ENCODE measurements around the gene TEK.

The TEK gene

DNA sequence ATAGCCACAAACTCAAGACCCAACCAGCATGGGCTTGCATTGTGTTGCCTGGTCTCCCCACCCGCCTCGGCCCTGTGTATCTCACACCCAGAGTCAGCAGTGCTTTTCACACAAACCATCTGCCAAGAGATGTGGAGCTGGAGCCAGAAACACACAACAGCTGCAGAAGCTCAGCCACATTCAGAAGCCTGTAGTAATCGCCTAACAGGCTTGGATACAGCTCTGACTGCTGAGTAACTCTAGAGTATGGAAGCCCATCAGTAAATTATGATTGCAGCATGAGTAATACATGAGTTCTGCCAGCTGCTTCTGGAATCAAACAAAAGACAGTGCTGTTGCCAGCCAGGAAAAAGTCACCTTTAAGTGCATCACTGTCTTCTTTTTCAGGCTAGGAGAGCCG is 16.0 kb downstream of the TEK start:
- no peak for DNase-seq

DNA sequence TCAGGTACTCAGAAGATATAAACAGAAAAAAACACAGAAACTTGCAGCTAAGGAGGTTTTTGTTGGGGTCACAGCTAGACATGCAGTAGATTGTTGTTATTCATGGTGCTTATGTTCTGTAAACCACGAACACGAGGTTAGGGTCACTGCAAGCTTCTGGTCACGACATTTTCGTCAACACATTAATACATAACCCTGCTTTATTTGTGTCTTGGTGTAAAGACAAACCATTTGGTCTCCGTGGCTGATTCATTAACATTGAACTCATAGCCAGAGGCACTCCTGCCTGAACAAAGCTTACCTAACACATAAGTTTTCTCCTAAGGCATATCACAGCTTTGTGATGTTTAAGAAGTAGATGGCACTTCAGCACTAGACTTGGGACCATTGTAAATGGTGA is 16.9 kb downstream of the TEK start:
- no peak for DNase-seq

DNA sequence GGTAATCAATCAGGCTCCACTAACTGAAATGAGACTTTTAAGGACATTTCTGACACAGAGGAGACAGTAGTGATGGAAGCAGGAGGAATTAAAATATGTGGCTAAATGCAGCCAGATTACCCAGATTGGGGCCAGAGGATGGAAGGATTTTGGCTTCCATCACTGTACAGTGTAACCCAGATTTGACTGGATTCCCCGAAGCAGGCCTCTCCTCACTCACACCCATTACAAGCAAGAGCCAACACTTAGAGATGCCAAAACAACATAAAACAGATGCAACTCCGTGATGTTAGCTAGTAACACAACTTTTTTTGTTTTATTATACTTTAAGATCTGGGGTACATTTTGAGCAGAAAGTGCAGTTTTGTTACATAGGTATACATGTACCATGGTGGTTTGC is 17.6 kb downstream of the TEK start:
- no peak for DNase-seq

DNA sequence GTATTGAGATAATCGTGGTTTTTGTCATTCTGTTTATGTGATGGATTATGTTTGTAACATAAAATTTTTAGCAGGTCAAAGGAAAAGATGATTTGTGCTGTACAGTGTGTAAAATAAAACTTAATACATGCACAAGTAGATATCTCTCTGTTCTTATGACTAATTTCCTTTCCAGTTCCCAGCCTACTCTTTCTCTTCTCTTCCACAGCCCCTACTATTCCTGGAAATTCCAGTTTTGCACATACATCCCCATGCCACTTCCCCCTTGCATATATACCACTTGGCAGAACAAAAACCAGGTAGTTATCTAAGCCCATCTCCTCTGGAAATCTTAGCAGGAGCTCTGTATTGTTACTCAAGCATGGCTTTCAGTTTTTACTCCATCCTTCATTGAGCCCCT is 20.2 kb downstream of the TEK start:
- no peak for DNase-seq

DNA sequence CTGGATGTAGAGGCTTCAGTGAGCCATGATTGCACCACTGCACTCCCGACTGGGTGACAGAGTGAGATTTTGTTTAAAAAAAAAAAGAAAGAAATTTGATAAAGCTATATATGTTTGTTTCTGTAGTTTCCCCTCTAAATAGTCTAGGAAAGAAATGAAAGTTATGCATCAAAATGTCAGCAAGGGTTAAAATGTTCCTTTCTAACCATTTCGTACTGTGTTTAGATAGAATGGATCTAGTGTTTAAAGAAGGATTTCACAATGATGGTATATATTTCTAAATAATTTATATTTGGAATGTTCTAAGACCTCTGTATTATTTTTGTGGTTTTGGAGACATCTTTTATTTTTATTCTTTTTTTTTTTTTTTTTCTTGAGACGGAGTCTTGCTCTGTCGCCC is 22.7 kb downstream of the TEK start:
- DNase-seq = no peak

DNA sequence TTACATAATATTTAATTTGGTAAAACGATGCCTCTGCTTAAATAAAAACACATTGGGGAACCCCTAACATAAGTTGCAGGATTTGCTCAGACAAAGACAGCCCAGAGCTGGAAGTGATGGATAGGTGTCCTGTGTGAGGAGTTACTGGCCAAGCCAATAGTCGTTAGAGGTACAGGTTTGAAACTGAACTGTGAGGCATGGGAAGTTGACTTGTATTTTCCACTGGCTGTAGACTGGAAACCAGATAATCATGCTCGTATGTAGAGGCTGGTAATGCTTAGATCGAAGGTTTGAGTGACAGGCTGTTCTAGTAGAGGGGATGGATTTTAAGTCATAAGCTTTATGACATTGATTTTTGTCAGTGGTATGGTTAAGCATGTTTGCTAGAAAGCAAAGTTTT is 24.8 kb downstream of the TEK start:
- no peak for DNase-seq

DNA sequence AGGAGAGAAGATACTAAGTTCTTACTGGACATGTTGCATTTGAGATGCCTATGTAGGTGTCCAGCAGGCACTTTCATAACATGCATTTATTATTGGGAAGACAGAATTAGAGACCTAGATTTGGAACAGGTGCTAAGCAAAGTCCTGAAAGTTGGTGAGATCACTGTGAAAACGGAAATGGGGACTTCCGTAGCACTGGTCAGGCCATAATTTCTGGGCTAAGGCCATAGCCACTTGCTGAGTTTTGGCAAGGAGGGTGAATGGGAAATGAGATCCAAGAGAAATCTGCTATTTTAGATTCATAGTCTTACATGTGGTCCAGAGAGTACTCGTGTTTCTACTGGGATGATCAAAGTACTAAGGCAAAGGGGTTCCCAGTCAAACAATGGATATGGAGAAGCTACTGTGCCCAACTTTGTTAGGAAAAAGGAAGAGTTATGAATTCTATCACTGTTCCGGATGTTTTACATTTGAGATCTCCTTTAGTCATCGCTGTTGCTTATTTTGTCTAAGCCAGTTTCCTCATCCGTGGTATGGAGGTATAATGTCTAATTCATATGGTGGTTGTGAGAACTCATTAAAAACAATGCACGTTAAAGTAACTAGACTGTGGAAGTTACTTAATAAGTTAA is 33.4 kb downstream of the TEK start:
- DNase-seq = no peak

DNA sequence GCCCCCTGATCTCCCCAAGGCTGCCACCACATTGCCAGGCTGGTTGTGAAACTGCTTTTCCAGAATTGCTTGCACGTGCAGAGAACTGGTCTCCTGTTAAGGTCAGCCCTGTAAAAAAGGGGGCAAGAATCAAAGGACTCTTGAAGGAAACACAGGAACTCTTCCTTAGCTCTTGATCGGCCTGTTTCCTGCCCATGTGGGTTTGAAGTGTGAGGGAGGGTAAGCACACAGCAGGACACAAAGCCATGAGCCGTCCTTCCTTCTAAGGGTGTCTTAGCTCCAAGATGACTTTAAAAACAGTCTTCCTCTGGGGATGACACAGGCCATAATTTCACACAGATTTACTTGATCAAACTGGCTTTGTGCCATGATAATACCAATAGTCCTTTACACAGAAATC is 36.1 kb downstream of the TEK start:
- DNase-seq = no peak

DNA sequence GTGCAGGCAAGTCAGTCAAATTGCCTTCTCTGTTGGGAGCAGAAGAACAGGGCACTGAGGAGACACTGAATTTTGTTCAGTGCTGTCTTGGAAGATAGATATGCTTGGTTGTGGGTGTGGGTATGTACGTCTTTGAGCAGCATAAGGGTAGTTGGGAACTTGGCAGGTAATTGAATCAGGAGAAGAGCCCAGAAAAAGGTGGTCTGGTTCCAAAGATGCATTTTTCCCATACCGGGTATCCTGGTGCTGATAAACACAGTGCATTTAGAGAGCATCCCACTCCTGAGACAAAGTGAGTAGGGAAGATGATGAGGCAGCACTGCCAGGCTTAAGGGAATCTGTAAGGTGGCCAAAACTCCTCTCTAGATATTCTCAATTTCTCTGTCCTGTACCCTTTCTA is 40.6 kb downstream of the TEK start:
- no peak for DNase-seq

DNA sequence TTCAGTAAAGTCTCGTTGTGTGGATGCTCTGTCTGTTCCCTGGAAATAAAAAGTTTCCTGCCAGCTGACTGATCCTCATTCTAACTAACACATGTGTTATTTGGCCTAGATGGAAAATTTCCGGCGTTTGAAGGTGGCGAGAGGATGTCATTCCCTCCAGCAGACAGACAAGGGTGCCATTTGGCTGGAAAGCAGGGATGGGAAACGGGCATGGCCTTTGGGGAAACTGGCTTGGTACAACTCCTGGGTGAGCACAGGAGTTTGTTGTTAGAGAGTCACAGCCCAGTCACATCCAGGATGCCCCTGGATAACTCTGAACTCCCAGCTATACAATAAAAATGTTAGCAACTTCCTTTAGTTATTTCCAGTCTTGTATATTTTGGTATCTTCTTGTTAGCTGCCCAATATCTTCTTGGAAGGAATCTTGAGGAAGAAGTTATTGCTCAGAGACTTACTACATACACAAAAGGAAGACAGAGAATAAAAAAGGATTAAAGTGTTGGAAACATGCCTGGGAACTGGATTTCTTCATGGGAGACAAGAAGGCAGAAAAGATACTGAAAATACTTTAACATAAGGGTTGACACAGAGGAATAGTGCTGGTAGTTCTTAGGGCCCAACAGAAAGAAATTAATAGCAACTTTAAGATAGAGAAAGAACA is 41.9 kb downstream of the TEK start:
- DNase-seq = no peak

DNA sequence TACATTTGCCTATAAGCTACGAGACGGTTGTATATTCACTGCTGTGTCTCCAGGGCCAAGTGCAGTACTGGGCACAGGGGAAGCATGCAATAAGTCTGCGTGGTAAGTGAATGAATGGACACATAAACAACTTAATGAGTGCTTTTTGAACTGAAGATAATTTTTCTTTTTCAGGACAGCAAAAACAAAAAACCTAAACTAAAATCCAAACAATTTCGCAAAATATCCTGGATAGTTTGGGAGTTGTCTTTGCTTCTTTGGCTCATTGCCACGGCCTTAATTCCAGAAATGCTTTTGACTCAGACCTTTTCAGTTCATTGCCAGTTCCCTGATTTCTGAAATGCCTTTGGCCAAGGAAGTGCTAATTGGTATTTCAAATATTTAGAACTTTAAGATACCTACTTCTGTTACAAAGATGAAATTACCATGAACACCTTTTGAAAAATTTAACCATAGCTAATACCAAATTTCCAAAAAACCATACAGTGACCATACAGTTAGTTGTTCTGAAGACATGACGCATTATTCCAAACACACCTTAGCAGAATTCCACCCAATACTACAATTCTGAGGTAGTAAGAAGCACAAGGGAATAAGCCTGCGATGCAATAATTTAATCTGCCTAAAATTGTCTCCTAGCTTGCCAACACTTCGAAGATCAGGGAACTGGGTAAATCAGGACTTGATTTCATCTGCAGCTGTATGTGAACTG is 42.8 kb downstream of the TEK start:
- no peak for DNase-seq

DNA sequence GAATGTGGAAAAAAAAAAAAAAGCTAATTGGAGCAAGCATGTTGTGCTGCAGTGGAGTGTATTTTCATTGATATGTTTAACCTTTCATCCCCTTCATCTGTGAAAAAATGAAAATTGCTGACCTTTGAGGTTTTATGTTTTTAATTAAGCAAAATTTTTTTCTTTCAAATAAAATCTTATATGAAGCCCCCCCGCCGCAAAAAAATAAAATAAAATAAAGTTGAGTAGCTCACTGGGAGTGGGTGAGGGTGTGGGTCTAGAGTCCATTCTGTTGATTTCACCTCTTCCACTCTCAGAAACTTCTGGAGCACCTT is 43.3 kb downstream of the TEK start:
- no peak for DNase-seq

DNA sequence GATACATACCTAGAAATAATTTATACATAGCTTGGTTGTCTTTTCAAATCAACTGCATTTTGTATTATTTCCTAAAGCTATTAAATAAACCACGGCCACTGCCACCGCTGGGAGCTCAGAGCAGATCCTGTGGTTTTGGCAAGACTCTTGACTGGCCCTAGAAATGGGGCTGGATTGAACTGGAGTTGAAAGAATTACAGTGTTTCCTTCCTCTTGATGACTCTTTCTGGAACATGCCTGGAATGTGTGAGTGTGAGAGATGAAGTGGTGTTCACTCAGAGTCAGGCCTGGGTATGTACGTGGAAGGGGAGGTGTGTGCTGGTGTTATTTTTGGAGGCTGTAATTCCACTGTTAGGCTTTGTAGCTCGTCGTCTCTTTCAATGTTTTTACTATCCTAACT is 45.9 kb downstream of the TEK start:
- no peak for DNase-seq

DNA sequence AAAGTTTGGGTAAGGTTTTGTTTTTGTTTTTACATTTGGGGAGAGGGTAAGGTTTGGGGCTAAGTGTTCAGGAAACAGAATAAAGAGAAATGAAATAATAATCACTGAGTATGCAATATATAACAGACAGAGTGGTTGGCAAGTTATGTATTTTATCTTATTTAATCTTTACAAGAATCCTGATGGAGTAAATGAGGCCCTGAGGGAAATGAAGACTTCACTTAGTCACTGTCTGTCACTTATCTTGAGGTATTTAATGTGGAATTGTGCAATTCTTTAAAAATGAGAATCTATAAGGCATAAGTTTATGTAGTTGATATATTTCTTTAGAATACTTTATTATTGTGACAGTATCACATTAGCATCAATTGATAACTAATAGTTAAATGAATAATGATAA is 48.1 kb downstream of the TEK start:
- no peak for DNase-seq

DNA sequence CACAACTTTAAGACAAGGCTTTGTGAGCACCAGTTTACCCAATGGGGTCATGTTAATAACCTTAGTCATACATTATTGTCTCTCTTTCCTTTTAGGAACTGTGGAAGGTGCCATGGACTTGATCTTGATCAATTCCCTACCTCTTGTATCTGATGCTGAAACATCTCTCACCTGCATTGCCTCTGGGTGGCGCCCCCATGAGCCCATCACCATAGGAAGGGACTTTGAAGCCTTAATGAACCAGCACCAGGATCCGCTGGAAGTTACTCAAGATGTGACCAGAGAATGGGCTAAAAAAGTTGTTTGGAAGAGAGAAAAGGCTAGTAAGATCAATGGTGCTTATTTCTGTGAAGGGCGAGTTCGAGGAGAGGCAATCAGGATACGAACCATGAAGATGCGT is 48.7 kb downstream of the TEK start:
- DNase-seq = no peak

DNA sequence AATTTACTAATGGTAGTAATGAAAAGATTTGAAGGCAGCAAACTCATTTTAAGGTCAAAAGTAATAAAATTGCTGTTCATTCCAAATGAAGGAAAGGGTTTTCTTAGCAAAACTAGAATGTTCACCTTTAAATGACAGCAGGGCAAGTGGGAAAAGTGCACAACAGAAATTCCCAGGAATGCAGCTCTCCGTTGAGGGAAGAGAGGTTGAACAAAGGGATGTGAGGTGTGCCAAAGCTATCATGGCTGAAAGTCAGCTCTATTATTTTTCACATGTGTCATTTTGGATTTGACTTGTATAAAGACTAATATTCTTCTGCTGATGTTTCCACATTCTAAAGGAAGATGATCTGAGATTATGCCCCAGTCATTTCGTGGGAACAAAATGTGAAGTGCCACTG is 51.6 kb downstream of the TEK start:
- no peak for DNase-seq

DNA sequence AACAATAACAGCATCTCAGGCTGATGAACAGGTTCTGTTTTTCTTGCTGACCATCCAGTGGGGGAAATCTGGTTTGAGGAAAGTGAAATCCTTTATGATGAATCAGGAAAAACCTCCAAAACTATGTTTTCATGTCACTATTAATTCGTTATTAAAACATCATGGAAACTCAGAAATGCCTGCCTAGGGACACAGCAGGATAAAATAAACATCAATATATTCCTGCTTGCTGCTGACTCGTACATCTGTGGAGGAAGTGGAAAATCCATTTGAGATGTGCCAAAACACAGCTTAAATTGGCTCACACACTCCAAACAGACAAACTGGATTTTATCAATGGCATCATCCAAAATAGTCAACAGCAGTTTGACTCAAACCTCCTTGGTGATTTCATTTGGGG is 53.0 kb downstream of the TEK start:
- no peak for DNase-seq

DNA sequence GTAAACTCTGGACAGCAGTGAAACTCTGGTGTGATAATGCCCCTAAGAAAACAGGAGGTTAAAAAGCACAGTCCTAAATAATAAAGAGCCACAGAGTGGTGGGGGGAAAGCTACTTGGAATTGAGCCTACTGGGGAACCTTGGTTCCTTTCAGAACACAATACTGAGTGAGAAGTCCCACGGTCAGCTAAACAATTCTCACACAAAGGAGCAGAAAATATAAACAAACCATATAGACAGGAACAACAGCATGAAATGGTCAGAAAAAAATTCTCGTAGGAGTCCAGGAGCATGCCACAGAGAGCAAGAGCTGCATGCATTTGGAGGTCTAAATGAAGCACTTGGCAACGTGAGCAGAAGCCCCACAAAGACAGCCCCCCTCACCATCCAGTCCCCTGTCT is 56.0 kb downstream of the TEK start:
- DNase-seq = no peak

DNA sequence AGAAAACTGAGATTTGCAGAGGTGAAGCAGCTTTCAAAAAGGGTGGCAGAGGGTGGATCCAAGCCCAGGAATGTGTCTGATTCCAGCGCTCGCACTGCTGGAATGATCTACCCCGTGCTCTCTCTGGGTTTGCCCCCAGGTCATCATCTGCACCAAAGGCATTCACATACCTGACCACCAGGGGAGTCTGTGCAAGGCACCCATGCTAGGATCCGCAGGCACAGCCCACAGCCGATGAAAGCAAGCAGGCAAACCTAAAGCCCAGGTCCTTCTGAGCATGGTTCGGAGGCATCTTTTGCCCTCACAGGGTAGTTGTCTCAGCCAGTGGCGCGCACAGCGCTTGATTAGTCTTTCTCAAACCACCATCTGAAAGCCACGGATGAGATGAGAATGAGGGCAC is 56.6 kb downstream of the TEK start:
- DNase-seq = no peak

DNA sequence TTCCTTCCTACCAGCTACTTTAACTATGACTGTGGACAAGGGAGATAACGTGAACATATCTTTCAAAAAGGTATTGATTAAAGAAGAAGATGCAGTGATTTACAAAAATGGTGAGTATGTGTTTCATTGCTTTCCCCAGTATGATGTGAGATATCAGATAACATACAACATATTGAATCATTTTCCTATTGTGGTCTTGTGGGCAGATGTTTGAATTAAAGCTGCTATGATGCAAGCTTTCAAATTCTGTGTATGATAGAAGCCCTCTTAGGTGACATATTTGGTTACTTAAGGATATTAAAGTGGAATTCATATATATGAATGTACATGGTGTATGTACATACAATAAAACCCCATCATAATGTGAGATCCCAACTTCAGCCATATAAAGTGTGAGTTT is 59.5 kb downstream of the TEK start:
- DNase-seq = no peak

DNA sequence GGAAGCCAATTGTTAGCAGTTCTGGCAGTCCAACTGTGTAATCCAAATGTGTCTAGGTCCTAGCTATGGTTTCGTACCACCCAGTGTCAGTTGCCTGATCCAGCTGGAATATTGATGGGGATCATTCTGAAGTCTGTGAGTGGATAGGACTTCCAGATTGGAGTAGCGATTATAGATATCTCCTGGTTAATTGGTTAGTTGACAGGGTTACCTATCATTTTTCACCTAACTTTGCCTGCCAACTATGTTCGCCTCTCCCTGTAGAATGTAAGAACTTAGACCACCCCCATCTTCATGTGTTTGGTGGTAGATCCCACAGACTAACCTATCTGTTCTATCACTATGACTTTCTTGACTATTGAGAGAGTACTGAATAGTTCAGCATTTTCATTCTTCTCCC is 59.9 kb downstream of the TEK start:
- DNase-seq = no peak

DNA sequence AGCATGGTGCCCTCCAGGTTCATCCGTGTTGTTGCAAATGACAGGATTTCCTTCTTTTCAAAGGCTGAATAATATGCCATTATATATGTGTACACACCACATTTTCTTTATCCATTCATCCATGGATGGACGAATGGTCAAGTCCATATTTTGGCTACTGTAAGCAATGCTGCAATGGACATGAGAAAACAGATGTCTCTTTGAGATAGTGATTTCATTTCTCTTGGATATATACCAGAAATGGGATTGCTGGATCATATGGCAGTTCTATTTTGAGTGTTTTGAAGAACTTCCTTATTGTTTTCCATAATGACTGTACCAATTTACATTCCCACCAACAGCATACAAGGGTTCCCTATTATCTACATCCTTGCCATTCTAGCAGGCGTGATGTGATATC is 67.9 kb downstream of the TEK start:
- DNase-seq = no peak

DNA sequence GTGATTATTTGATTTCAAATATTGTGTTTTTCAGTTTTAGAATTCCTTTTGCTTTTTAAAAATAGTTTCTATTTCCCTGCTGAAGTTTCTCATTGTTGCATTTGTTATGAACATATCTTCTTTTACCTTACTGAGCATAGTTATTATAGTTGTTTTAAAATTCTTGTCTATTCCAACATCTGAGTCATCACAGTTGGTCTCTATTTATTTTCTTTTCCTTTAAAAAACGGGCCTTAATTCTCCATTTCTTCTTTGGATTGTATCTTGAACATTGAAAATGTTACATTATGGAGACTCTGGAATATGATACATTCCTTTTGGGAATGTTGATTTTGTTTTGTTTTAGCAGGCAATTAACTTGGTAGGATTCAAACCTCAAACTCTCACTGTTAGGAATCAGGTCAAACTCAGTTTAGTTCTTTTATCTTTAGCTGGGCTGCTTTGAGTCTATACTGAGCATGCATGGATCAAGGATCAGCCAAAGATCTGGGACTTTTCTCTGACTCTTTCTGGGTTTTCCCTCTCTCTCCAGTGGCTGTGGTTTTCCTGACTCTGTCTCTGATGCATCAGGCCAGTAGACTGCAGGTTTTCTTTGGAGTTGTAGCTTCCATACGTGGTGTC is 70.3 kb downstream of the TEK start:
- no peak for DNase-seq

DNA sequence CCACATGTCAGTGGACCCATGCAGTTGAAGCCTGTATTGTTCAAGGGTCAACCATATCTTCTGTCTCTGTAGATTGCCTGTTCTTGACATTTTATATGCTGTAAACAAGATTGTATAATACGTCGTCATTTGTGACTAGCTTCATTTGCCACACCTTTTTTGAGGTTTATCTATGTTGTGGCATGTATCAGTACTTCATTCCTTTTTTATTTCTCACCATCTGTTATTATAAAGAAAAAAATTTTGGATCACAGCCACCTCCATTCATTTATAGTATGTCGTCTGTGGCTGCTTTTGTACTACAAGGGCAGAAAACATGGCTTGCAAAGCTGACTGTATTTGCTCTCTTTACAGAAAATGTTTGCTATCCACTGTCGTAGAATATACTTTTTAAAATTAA is 72.4 kb downstream of the TEK start:
- DNase-seq = no peak

DNA sequence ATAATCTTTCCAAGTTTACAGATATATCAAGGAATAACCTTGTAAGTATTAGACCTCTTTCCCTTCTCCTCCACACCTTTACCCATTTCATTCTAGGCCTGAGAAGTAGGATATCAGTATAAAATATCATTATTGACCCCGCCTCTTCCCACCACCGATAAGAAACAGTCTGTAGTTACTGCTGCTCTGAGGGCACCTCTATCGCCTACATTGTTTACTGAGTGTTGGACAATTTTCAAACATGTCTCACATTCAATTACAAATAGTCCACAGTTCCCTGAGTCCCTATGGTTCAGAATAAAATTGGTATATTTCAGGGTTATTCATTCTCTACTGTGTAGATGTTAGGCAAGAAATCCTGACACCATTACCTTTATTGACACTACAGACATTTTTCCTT is 73.4 kb downstream of the TEK start:
- no peak for DNase-seq
